GM12865 (cell line): ENCODE data around the gene LRRC4C.

Source experiments
- DNase-seq: peaks from one replicate; pipeline ENCODE4 v3.0.0; 2010; ENCODE audit warnings: low read depth
- H3K4me3 ChIP-seq: 2 replicates; pipeline ENCODE4 v1.5.1; 2011; ENCODE audit warnings: mild to moderate bottlenecking, low read depth, low read length, control low read depth
- CTCF ChIP-seq: IDR thresholded peaks from 2 replicates; pipeline ENCODE4 v1.5.1; 2011; ENCODE audit warnings: low read length, control low read depth, low read depth, inconsistent platforms; ENCODE audit not compliant: insufficient read depth; ENCODE audit errors: missing control alignments

The LRRC4C gene

GRCh38 chr11:40314327-40314726 lies 1145.1 kb downstream of the LRRC4C start:
- H3K4me3 ChIP-seq, result no peak overlapping the region
- no peak for DNase-seq
- no peak for TF ChIP-seq CTCF

GRCh38 chr11:40306938-40307548 lies 1152.4 kb downstream of the LRRC4C start:
- TF ChIP-seq CTCF, result peak; percentile 74
- DNase-seq, result peak; percentile 46
- no peak overlapping the region for H3K4me3 ChIP-seq

DNA sequence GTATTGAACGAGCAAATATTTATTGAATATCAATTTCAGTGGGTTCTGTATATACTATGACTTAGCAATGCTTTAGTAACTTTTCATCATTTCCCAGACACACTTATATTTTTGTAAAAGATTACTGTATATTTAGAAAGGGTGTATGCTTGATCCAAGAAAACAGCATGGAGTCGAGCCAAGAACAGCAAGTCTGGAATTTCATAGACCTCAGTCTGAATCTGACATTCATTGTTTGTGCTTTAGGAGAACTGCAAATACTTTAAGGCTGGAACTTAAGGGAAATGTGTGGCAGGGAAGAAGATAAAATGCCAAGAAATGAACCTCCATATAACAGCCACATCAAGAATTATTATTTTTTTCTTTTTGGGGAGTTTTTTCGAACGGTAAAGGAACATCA lies 1156.8 kb downstream of the LRRC4C start:
- DNase-seq, result no peak
- H3K4me3 ChIP-seq, result no peak overlapping the region
- no peak for TF ChIP-seq CTCF

DNA sequence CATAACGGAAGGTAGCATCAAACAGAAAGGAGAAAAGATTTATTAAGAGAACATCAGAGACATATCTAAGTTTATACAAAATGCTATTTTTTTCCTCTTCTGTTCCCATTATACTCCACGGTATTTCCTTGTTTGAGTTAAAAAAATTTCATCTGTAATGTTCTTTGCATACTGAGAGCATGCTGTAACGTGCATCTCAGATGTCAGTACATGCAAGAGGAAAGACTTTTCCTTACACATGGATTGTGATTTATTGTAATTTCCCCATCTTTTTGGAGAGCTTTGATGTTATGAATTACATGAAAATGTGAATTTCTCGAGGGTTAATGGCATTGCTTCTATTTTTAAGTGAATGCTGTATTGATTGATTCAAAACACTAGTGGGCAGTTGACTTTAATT lies 1164.0 kb downstream of the LRRC4C start:
- H3K4me3 ChIP-seq, result no peak overlapping the region
- no peak for TF ChIP-seq CTCF
- DNase-seq, result no peak

- no peak for DNase-seq
- TF ChIP-seq CTCF, result no peak
- H3K4me3 ChIP-seq, result no peak overlapping the region
These were observed 1164.7 kb downstream of the LRRC4C start for GRCh38 chr11:40294741-40295140.

DNA sequence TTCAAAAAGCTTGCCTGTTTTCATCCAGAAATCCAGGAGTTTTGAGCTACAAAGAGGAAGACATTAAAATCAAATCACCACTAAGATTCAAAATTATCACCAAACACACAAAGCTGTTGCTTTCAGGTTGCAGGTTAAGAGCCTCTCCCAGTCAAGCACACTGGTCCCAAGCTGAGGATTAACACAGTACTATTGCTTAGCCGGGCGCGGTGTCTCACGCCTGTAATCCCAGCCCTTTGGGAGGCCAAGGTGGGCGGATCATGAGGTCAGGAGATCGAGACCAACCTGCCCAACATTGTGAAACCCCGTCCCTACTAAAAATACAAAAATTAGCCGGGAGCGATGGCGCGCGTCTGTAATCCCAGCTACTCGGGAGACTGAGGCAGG lies 1165.1 kb downstream of the LRRC4C start:
- no peak overlapping the region for H3K4me3 ChIP-seq
- no peak for DNase-seq
- no peak for TF ChIP-seq CTCF

DNA sequence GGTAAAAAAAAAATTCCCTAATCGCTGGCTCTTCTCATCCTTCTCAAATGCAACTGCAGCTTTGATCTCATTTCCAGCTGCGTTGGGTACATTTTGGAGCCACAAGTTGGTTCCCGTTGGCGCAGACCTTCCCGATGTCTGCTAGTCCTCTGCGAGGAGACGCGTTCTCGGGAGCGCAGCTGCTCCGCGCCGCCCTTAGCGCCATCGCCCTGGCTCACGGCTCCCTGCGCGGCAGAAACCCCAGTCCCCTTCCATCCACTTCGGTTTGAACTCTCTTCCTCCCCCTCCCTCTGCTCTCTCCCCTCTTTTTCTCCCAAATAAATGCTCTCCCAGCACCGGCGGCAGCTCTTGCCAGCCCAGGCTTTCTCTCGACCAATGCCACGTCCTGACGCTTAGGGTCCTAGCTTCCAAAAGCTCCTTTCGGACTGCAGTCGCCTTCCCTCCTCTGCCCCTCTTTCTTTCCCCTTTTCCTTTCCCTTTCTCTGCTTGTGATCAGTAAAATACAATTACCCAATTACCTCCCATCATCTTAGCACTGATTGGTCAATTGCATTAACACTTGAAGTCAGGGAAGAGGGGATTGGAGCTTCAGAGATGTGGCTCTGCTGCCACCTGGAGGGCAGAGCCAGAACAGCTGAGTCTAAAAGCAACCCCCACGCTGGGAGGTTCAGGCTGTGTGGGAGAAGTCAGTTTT lies 1165.7 kb downstream of the LRRC4C start:
- peak; percentile 70 for DNase-seq
- H3K4me3 ChIP-seq, result peak overlapping the region; percentile 39
- TF ChIP-seq CTCF, result peak; percentile 89
